HG02852 (cell line): ENCODE results near the gene PDXK.

Experiments used
- ATAC-seq: cut with Tn5 transposase; IDR thresholded peaks from one replicate; pipeline ENCODE4 v1.9.1; 2021; ENCODE audit warnings: mild to moderate bottlenecking, moderate library complexity; ENCODE audit not compliant: unreplicated experiment

PDXK gene

GRCh38 chr21:43721206-43721605 lies 2.3 kb downstream of the PDXK start:
- no peak for ATAC-seq

- ATAC-seq = no peak
Observed at GRCh38 chr21:43721939-43722338, 3.0 kb downstream of the PDXK start.

- no peak for ATAC-seq
Observed at GRCh38 chr21:43723648-43724047, 4.7 kb downstream of the PDXK start.

- no peak for ATAC-seq
Observed at GRCh38 chr21:43726686-43727518, 8.0 kb downstream of the PDXK start.

DNA sequence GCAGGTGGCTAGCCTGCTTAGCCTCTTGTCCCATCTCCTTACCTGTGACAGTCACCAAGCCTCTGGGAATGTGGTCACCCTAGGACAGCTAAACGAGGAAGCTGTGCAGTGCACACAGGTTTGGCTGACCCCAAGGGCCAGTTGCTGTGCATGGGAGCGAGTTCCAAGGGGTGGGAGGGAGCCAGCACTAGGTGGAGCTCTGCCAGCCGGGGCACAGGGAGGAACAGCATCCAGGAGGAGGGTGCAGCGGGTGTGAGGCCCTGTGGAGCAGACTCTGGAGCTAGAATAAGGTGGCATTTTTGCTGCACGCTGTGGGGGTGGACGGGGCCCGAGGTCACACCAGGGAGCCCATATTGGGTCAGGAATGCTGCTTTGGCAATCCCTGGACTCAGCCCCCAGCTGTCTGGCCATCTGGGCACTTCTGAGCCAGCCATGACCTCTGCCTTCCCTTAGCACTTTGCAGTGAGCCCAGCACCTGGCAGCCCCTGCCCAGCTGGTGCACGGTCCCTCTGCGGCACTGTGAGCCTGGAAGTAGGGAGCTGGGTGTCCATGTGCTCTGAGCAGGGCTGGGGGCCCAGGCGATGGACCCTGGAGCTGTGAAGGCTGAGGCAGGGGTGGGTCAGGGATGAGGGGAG lies 8.7 kb downstream of the PDXK start:
- no peak for ATAC-seq

DNA sequence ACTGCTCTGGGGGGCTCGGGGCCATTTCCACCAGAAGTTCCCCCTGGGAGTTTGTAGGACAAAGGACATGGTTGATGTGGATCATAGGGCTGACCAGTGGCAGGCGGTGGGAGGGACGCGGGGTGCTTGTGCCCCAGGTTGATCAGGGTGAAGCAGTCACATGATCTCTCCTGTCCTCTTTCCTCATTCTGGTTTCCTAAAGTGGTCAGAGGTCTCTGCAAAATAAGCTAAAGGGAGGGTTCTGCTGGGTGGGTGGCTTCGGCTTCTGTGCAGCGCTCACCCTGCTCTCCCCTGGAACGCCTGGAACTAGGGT lies 9.2 kb downstream of the PDXK start:
- no peak for ATAC-seq

- ATAC-seq = peak; percentile 81
Observed at GRCh38 chr21:43728467-43729390, 9.8 kb downstream of the PDXK start.

DNA sequence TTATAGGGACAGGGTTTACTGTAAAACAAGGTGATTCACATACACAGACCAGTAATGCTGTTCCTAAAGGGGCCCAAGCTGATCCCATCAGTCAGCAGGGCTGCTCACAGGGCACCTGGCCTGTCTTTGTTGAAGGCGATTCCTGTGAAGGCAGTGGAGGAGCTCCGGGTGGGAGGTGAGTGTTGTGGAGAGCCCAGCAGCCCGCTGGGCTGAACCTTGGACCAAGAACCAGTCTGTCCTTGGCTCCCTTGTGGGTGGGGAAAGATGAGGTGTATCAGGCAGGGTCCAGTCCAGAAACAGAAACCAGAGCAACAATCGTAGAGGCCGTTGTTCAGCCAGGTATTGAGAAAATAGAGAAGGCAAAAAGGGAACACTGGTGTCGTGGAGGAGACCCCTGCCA lies 12.5 kb downstream of the PDXK start:
- no peak for ATAC-seq

- ATAC-seq = no peak
Observed at GRCh38 chr21:43731891-43732711, 13.2 kb downstream of the PDXK start.

- ATAC-seq = no peak
Observed at GRCh38 chr21:43733060-43733459, 14.1 kb downstream of the PDXK start.

- no peak for ATAC-seq
Observed at GRCh38 chr21:43733529-43734071, 14.7 kb downstream of the PDXK start.

- ATAC-seq = no peak
Observed at GRCh38 chr21:43734131-43734927, 15.4 kb downstream of the PDXK start.

DNA sequence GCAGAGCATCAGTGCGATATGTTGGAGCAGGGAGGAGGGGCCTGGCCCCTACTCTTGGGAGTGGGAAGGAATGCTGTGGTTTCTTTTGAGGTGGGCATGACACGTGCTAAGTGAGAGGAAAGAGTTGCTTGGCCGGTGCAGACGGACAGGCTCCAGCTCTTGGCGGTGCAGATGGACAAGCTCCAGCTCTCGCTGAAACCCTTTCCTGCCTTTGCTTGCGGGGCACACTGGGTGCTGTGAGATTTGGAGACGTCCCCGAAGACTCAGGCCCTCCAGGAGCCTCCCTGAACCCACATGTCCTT lies 15.9 kb downstream of the PDXK start:
- no peak for ATAC-seq

GRCh38 chr21:43735236-43736091 lies 16.5 kb downstream of the PDXK start:
- no peak for ATAC-seq

- no peak for ATAC-seq
Observed at GRCh38 chr21:43736224-43736883, 17.4 kb downstream of the PDXK start.

GRCh38 chr21:43737158-43737950 lies 18.4 kb downstream of the PDXK start:
- ATAC-seq = no peak

GRCh38 chr21:43739621-43740435 lies 20.9 kb downstream of the PDXK start:
- ATAC-seq = no peak
